ENCODE measurements around the gene C9orf85.
"Not testable (repeated sequence)": the region's sequence is repeated elsewhere in the genome, so short reads cannot be mapped to it uniquely, and the experiment has no call there.

Gene C9orf85

DNA sequence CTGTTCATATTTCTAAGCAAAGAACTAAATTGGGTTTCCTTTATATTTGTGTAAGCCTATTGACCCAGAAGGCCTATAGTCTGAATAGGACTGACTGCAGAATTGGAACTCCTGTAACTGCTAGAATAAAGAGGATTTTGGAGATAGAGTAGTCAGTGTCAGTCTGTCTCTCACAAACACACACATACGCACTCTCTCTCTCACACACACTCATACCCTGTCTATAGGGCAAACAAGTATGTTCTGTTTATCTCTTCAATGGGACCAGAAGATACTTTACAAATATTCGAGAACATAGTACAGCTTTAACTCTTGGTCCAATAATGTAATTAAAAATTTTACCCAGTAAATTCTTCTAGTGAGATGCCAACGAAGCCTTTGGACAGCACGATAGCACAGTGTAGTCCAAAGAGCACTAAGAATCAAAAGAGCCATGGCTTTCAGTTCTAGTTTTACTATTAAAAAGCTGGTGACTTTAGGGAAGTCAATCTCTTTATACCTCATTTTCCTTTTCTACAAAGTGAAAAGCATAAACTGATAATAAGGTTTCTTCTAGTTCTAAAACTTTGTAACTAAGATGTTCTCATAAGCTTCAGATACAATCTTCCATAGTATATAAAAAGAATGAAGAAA, 19.8 kb upstream of the C9orf85 start:
- Histone ChIP-seq H3K9me3 (peaks cover 2% of the 10 kb centered on the region; the same call in 1 of the 2 replicates), H3K36me3 (replicated peaks) (peaks cover 8% of the 10 kb centered on the region; the same call in 1 of the 2 replicates), H3K4me1 (peaks cover 10% of the 10 kb centered on the region), H3K27me3 (ENCODE audit: low read depth) (no peaks in the 10 kb centered on the region), H3K4me3 (no peak overlapping the region)
- in situ Hi-C loops (cut with MboI; ENCODE audit: low sequenced_read_pairs), result no loop called here
- DNase-seq (ENCODE audit: low spot score in 2 of 2), result no peak

DNA sequence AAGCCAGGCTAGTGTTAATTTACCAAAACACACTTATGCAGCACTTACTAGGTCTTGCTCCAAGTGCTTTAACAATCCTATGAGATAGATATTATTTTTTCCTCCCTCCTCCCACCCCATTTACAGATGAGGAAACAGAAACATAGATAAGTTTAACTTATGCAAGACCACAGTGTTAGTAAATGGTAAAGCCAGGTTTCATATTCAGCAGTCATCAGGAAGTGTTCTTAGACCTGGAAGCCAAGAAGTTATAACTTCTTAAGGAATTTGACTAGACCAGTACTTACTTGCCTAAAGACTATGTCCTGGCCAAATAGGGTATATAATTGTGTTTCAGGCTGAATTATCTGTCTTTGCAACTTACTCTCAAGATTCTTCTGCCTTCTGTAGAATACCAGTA, 16.3 kb upstream of the C9orf85 start:
- Histone ChIP-seq H3K36me3 (replicated peaks) (no peaks in the 10 kb centered on the region), H3K9me3 (no peaks in the 10 kb centered on the region), H3K4me3 (no peak overlapping the region), H3K27me3 (ENCODE audit: low read depth) (no peaks in the 10 kb centered on the region), H3K4me1 (peaks cover 5% of the 10 kb centered on the region; the same call in 1 of the 2 replicates)
- in situ Hi-C loops (cut with MboI; ENCODE audit: low sequenced_read_pairs), result no loop called here
- no peak for DNase-seq (ENCODE audit: low spot score in 2 of 2)

DNA sequence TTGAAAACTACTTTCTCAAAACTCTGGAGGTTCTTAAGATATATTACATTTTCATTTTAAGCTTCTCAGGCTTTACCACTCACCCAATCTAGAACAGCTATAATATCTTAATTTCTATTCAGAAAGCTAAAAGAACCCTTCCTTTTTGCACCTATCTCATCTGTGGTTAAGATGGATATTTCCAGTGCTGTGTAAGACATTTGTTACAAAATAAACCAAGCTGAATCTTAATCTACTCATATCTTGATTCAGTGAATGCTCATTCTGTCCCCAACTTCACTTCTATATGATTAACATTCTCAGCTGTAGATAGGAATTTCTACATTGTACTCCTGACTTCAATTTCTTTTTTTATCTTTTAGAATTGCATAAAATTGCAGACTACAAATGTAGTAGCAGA, 15.5 kb upstream of the C9orf85 start:
- Histone ChIP-seq H3K4me1 (peaks cover 5% of the 10 kb centered on the region; the same call in 1 of the 2 replicates), H3K36me3 (replicated peaks) (no peaks in the 10 kb centered on the region)
- in situ Hi-C loops (cut with MboI; ENCODE audit: low sequenced_read_pairs), result no loop called here

DNA sequence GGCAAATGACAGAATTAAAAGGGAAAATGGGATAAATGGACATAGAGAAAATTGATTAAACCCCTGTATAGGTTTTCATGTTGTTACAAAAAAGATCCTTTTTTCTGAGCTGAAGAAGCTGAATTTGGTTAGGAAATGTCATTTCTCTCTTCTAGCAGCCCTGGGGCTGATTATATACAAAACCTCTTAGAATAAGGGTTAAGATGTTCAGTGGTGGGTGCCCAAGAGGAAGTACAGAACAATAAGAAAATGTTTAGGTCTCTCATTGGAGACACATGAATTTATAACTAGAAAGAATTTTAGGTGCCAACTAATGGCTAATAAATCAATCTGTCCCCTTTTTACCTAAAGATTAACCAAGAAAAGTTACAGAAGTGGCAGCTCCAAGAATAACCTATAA, 14.7 kb upstream of the C9orf85 start:
- H3K4me3 ChIP-seq, result no peak overlapping the region
- no peak for DNase-seq (ENCODE audit: low spot score in 2 of 2)
- peaks cover 1% of the 10 kb centered on the region; the same call in 1 of the 2 replicates for H3K4me1 ChIP-seq
- H3K9me3 ChIP-seq, result no peaks in the 10 kb centered on the region
- in situ Hi-C loops (cut with MboI; ENCODE audit: low sequenced_read_pairs), result no loop called here
- no peaks in the 10 kb centered on the region for H3K36me3 ChIP-seq (replicated peaks)
- no peaks in the 10 kb centered on the region for H3K27me3 ChIP-seq (ENCODE audit: low read depth)

More for the DNA sequence above, 15.5 kb upstream of the C9orf85 start:
- no peaks in the 10 kb centered on the region for H3K9me3 ChIP-seq
- DNase-seq (ENCODE audit: low spot score in 2 of 2), result no peak
- no peak overlapping the region for H3K4me3 ChIP-seq
- H3K27me3 ChIP-seq (ENCODE audit: low read depth), result no peaks in the 10 kb centered on the region

DNA sequence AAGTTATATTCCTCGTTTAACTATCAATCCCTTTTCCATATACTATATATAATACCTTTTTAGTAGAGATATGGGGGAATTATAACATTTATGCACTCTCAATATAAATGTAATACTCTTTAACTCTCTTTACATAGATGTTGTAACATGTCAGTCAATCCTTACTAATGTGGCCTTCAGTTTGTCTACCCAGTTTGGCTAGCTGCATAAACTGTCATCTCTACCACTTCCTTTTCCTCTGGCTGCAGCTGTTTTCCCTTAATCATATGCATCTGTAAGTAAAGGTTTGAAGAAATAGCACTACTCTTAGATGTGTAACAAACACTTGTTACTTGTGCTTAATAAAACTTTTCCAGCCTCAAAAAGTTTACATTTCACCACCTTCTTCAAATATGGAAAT, 13.9 kb upstream of the C9orf85 start:
- Histone ChIP-seq H3K4me1 (no peaks in the 10 kb centered on the region; the same call in 1 of the 2 replicates), H3K9me3 (no peaks in the 10 kb centered on the region)
- DNase-seq (ENCODE audit: low spot score in 2 of 2), result no peak

DNA sequence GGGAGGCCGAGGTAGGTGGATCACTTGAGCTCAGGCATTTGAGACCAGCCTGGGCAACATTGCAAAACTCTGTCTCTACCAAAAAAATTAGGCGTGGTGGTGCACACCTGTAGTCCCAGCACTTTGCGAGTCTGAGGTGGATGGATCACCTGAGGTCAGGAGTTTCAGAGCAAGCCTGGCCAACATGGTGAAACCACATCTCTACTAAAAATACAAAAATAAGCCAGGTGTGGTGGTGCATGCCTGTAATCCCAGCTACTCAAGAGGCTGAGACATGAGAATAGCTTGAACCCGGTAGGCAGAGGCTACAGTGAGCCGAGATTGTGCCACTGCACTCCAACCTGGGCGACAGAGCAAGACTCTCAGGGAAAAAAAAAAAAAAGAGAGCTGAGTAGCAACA, 12.7 kb upstream of the C9orf85 start:
- H3K9me3 ChIP-seq; DNase-seq (ENCODE audit: low spot score in 2 of 2); H3K4me3 ChIP-seq; H3K36me3 ChIP-seq (replicated peaks); in situ Hi-C loops (cut with MboI; ENCODE audit: low sequenced_read_pairs); H3K27me3 ChIP-seq (ENCODE audit: low read depth); H3K4me1 ChIP-seq: not testable (repeated sequence)

More for the DNA sequence above, 13.9 kb upstream of the C9orf85 start:
- Histone ChIP-seq H3K4me3 (no peak overlapping the region), H3K27me3 (ENCODE audit: low read depth) (no peaks in the 10 kb centered on the region), H3K36me3 (replicated peaks) (no peaks in the 10 kb centered on the region)
- in situ Hi-C loops (cut with MboI; ENCODE audit: low sequenced_read_pairs), result no loop called here

DNA sequence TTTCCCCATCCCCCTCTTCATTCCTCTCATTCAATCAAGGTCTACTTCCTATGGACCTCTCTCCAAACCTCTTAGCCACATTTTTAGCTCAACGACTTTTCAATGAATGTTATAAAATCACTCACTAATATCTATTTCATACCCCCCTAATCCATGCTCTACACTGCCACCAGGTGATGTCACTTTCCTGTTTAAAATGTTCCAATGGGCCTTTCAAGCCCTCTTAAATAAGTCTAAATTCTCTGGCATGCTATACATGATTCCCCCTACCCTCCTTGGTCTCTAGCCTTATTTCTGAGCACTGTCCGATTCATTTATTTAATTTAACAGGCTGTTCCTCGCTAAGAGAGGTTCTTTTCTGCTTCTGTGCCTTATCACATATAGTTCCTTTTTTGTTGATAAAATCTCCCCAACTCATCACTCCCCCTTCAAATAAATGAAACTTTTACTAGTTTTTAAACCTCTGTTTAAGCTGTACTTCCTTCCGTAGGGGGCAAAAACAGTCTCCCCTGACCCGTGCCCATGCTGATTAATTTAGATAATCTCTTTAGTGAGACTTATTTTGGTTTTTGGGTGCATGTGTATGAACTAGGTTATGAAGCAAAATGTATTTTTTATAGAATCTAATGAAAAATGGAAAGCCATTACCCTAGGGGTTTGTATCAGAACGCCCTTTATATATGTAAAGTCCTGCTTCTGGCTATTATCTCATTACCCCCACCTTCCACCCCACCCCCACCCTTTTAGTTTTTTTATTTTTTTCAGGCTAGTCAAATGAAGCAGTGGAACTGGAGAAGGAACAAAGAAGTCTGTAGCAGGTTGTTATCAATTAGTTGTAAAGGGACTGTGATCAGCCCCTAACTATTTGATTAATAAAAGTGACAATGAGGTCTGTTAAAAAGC, 9.5 kb upstream of the C9orf85 start:
- no peak for DNase-seq (ENCODE audit: low spot score in 2 of 2)
- Histone ChIP-seq H3K27me3 (ENCODE audit: low read depth) (no peaks in the 10 kb centered on the region), H3K4me1 (peaks cover 3% of the 10 kb centered on the region), H3K9me3 (no peaks in the 10 kb centered on the region), H3K36me3 (replicated peaks) (peaks cover 11% of the 10 kb centered on the region), H3K4me3 (no peak overlapping the region)
- in situ Hi-C loops (cut with MboI; ENCODE audit: low sequenced_read_pairs), result no loop called here

DNA sequence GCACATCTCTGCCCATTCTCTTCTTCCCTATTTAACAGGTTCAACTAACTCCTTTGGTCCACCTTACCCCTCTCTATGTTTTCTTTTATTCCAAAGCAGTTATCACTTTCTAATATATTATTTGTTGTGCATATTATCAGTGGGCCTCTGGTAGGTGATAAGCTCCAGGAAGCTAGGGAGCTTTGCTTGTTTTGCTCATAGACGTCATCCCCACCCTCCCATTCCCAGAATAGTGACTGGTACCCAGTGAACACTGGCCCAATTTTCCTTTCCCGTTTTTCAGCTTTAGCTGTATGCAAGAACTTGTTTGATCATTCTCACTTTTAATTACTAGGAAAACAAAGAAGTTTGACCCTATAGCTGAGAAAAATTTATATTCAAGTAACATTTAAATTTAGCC, 7.4 kb upstream of the C9orf85 start:
- H3K4me3 ChIP-seq, result no peak overlapping the region

DNA sequence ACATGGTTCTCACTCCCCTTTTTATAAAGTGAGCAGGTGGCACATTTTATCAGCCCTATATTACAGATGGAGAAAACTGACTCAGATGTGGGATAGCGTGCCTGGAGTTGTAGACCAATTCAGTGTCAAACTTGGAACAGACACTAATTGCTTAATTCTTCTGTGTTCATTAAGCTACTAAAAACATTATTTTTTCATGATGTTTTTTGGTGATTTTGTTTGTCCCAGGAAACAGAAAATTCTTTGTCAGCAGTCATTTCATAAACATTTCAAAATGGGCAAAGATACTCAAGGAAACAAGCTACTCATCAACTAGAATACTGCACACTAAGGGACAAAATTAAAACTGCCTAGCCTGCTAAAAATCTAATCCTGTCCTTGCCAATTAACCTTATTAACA, 2.6 kb upstream of the C9orf85 start:
- Histone ChIP-seq H3K36me3 (replicated peaks) (peaks cover 11% of the 10 kb centered on the region), H3K4me3 (peak overlapping the region; percentile 75), H3K27me3 (ENCODE audit: low read depth) (no peaks in the 10 kb centered on the region), H3K9me3 (no peaks in the 10 kb centered on the region), H3K4me1 (peaks cover 2% of the 10 kb centered on the region)
- no peak for DNase-seq (ENCODE audit: low spot score in 2 of 2)
- in situ Hi-C loops (cut with MboI; ENCODE audit: low sequenced_read_pairs), result no loop called here

More for the DNA sequence above, 7.4 kb upstream of the C9orf85 start:
- Histone ChIP-seq H3K27me3 (ENCODE audit: low read depth) (no peaks in the 10 kb centered on the region), H3K9me3 (no peaks in the 10 kb centered on the region), H3K4me1 (peaks cover 3% of the 10 kb centered on the region), H3K36me3 (replicated peaks) (peaks cover 11% of the 10 kb centered on the region)
- in situ Hi-C loops (cut with MboI; ENCODE audit: low sequenced_read_pairs), result no loop called here
- DNase-seq (ENCODE audit: low spot score in 2 of 2), result no peak

DNA sequence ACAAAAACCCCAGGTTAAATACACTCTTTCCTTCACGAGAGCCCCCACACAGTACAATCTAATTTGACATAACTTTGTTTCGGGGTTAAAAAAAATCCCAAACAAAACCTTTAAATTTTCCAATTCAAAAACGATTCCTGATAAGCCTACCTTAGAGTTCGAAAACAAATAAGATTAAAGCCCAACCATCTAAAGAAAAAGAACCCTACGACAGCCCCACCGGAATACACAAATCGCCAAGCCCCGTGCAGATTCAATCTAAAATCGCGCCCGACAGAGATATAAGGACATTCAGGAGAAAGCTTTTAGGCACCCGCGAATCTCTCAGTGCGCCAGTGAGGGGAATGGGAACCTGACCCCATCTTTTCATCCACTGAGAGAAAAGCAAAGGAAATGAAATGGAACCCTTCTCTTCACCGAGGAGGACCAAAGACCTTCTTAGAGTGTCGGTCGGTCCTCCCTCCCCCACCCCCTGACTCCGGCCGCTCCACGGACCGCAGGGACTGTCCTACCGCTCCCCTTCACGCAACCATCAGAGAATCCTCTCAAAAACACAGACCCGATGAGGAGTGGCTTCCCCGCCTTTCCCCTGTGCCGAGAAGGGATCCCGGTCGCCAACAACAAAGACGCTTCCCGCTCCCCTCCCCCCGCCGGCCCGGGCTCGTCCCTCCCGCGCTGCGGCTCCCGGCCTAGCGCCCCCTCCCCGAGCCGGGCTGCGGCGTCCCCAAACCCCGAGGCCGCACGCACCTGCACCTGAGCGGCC, 1.4 kb upstream of the C9orf85 start:
- peaks cover 2% of the 10 kb centered on the region for H3K4me1 ChIP-seq
- peak; percentile 56 to 81 for DNase-seq (ENCODE audit: low spot score in 2 of 2)
- H3K4me3 ChIP-seq, result peak overlapping the region; percentile 75
- H3K36me3 ChIP-seq (replicated peaks), result peaks cover 11% of the 10 kb centered on the region
- H3K27me3 ChIP-seq (ENCODE audit: low read depth), result no peaks in the 10 kb centered on the region
- in situ Hi-C loops (cut with MboI; ENCODE audit: low sequenced_read_pairs), result no loop called here
- no peaks in the 10 kb centered on the region for H3K9me3 ChIP-seq

DNA sequence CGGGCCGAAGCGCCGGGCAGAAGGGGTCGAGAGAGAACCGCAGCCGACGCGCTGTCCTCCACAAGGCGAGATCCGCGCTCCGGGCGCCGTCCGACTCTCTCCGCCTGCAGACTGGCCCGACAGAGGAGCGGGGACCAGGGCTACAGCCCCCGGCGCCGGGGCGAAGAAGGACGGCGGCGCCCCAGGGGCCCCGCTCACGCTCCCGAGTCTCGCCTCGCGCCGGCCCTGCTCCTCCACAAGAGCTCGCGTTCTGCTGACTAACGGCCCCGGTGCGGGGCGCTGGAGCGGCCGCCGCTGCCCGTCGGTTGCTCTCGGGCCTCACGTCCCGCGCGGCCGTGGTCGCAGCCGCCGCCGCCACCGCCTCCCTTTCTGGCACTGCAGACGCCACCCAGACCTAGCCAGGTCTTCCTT, 784 bp upstream of the C9orf85 start:
- in situ Hi-C loops (cut with MboI; ENCODE audit: low sequenced_read_pairs), result no loop called here
- Histone ChIP-seq H3K9me3 (no peaks in the 10 kb centered on the region), H3K36me3 (replicated peaks) (peaks cover 7% of the 10 kb centered on the region), H3K4me1 (peaks cover 2% of the 10 kb centered on the region), H3K27me3 (ENCODE audit: low read depth) (no peaks in the 10 kb centered on the region), H3K4me3 (peak overlapping the region; percentile 75)
- no peak for DNase-seq (ENCODE audit: low spot score in 2 of 2)

DNA sequence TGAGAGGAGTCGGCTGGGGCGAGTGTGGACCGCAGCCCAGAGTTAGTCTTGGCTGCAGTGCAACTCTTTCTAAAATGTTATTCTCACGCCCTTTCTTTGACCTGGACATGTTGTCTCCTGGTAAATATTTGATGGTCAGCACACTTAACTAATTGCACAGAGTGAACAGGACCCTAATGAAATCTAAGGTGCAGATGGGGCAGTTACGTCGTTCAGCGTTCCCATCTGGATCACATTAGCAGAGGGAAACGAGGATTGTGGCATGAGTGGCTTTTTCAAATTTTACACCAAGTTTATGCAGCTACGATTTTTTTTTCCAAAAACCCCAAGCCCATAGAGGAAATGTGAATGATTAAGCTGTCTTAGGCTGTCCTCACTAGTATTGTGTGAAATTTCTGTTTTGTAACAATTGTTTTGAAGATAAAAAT, 483 bp downstream of the C9orf85 start:
- in situ Hi-C loops (cut with MboI; ENCODE audit: low sequenced_read_pairs), result no loop called here
- Histone ChIP-seq H3K4me3 (peak overlapping the region; percentile 75), H3K4me1 (peaks cover 2% of the 10 kb centered on the region), H3K36me3 (replicated peaks) (no peaks in the 10 kb centered on the region), H3K27me3 (ENCODE audit: low read depth) (no peaks in the 10 kb centered on the region), H3K9me3 (no peaks in the 10 kb centered on the region)
- no peak for DNase-seq (ENCODE audit: low spot score in 2 of 2)

DNA sequence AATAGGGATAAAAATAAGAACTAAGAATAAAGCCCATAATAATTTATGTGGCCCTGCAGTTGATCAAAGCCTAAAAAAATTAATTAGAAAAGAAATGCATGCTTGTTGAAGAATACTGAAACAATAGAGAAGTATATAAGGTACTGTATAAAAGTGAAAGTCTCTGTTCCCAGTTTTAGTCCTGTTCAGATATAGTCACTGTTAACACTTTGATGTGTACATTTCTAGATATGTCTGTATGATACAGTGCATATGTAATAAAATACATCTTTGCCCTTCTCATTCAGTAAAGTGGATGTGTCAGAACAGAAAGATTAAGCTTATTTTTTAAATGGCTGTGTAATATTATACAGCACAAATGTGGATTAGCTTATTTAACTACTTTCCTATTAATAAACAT, 4.1 kb downstream of the C9orf85 start:
- Histone ChIP-seq H3K4me3 (no peak overlapping the region), H3K9me3 (no peaks in the 10 kb centered on the region), H3K36me3 (replicated peaks) (no peaks in the 10 kb centered on the region), H3K27me3 (ENCODE audit: low read depth) (no peaks in the 10 kb centered on the region), H3K4me1 (peaks cover 8% of the 10 kb centered on the region)
- in situ Hi-C loops (cut with MboI; ENCODE audit: low sequenced_read_pairs), result no loop called here
- DNase-seq (ENCODE audit: low spot score in 2 of 2), result no peak

Measured in HAP-1 (cell line).